GM23248 (cell line): ENCODE results near the gene MRPL14. TPM values are rescaled to one million over a fixed set of nuclear protein-coding genes. Genes with fewer than 3 reads are reported as not detected.

Experiments used
- DNase-seq: peaks from one replicate; pipeline ENCODE4 v3.0.0-alpha.2; 2015
- H2AFZ ChIP-seq: fragments of 200-600 bp; sonication (generic); 2 replicates; pipeline ENCODE4 v1.6.1; 2016; ENCODE audit warnings: antibody characterized with exemption
- H3F3A ChIP-seq: fragments of 200-600 bp; sonication (generic); 2 replicates; pipeline ENCODE4 v1.6.1; 2016; ENCODE audit warnings: mild to moderate bottlenecking, antibody characterized with exemption, mixed run types; ENCODE audit not compliant: insufficient read depth
- H3K27ac ChIP-seq: fragments of 200-600 bp; sonication (generic); 2 replicates; pipeline ENCODE4 v1.5.1; 2016; ENCODE audit warnings: mild to moderate bottlenecking
- H3K27me3 ChIP-seq: fragments of 200-600 bp; sonication (generic); replicated peaks from 2 replicates; pipeline ENCODE4 v1.6.1; 2016; ENCODE audit warnings: mild to moderate bottlenecking; ENCODE audit not compliant: insufficient read depth
- H3K36me3 ChIP-seq: fragments of 200-600 bp; sonication (generic); 2 replicates; pipeline ENCODE4 v1.6.1; 2016; ENCODE audit warnings: low read depth, mild to moderate bottlenecking
- H3K4me1 ChIP-seq: fragments of 200-600 bp; sonication (generic); 2 replicates; pipeline ENCODE4 v1.6.1; 2016; ENCODE audit warnings: mild to moderate bottlenecking; ENCODE audit not compliant: insufficient read depth
- H3K4me2 ChIP-seq: fragments of 200-600 bp; sonication (generic); one replicate; pipeline ENCODE4 v1.6.1; 2016; ENCODE audit warnings: mild to moderate bottlenecking; ENCODE audit not compliant: unreplicated experiment
- H3K4me3 ChIP-seq: fragments of 200-600 bp; sonication (generic); 2 replicates; pipeline ENCODE4 v1.5.1; 2016; ENCODE audit warnings: mild to moderate bottlenecking
- H3K79me2 ChIP-seq: fragments of 200-600 bp; sonication (generic); 2 replicates; pipeline ENCODE4 v1.6.1; 2016; ENCODE audit warnings: mild to moderate bottlenecking; ENCODE audit not compliant: insufficient read depth
- H3K9ac ChIP-seq: fragments of 200-600 bp; sonication (generic); 2 replicates; pipeline ENCODE4 v1.6.1; 2016; ENCODE audit warnings: mild to moderate bottlenecking
- H3K9me2 ChIP-seq: fragments of 200-600 bp; sonication (generic); 2 replicates; pipeline ENCODE4 v1.6.1; 2016; ENCODE audit warnings: mixed run types, mild to moderate bottlenecking, moderate library complexity; ENCODE audit not compliant: insufficient read depth
- H3K9me3 ChIP-seq: fragments of 200-600 bp; sonication (generic); one replicate; pipeline ENCODE4 v1.6.1; 2017; ENCODE audit warnings: low read depth
- H4K20me1 ChIP-seq: fragments of 200-600 bp; sonication (generic); 2 replicates; pipeline ENCODE4 v1.6.0; 2016; ENCODE audit not compliant: insufficient read depth
- EZH2 ChIP-seq: fragments of 200-600 bp; sonication (generic); IDR thresholded peaks from 2 replicates; pipeline ENCODE4 v1.6.1; 2018; ENCODE audit warnings: antibody characterized with exemption, mild to moderate bottlenecking; ENCODE audit not compliant: insufficient read depth, poor library complexity, severe bottlenecking
- EZH2phosphoT487 ChIP-seq: fragments of 200-600 bp; sonication (generic); IDR thresholded peaks from 2 replicates; pipeline ENCODE4 v1.6.1; 2018; ENCODE audit warnings: antibody characterized with exemption, moderate library complexity, mild to moderate bottlenecking, low read depth; ENCODE audit not compliant: insufficient read depth
- WGBS, 2 experiments: methylation state at CpG; one replicate each; pipeline ENCODE4 v1.1.6; 2015 to 2017; ENCODE audit warnings: low lambda C conversion rate in 2 of 2, low coverage in 1 of 2; ENCODE audit errors: missing lambda C conversion rate in 2 of 2; 5-methylcytosine and 5-hydroxymethylcytosine counted together
- in situ Hi-C: fragments of 300-500 bp; cut with MboI; formaldehyde crosslinking; loops from 2 replicates; pipeline ENCODE4 v1.15.0; 2020
- polyA plus RNA-seq: library from polyadenylated mRNA; unstranded; fragments of >200 nt; fragmentation: Nextera tagmentation; extraction: Ambion mirVana; gene quantifications from 2 replicates; pipeline ENCODE4 v1.2.1, GENCODE V29; 2016
- total RNA-seq: library from RNA; depleted of rRNA; stranded (reverse); fragments of >200 nt; shearing (Covaris generic); gene quantifications from 2 replicates; pipeline ENCODE4 v1.2.3, GENCODE V29; 2014

Gene MRPL14
- total and polyA plus RNA-seq, 2 experiments from 2014 or later, result 47.6 to 91.2 TPM

GRCh38 chr6:44094403-44095242 lies 32.6 kb downstream of the MRPL14 start:
- 93 to 98% methylated on average over 10 of the region's 10 CpGs for whole genome bisulfite sequencing, 2 experiments
- in situ Hi-C loops, result loop anchor here (25.0 kb wide), 1 partner anchor 432 kb away; no protein-coding TSS in a partner anchor
- H3K4me1 ChIP-seq, result no peaks in the 10 kb centered on the region
- no peak overlapping the region for H3K9ac ChIP-seq
- no peaks in the 10 kb centered on the region for H3K9me3 ChIP-seq
- H3K9me2 ChIP-seq, result no peaks in the 10 kb centered on the region
- H3K27me3 ChIP-seq, result no peaks in the 10 kb centered on the region
- H3K4me2 ChIP-seq, result no peak overlapping the region
- H2AFZ ChIP-seq, result no peak overlapping the region
- no peak for DNase-seq
- peaks cover 2% of the 10 kb centered on the region; the same call in 1 of the 2 replicates for H3K36me3 ChIP-seq
- H3K79me2 ChIP-seq, result no peaks in the 10 kb centered on the region
- H4K20me1 ChIP-seq, result no peaks in the 10 kb centered on the region; the same call in 1 of the 2 replicates
- no peak for TF ChIP-seq EZH2phosphoT487
- no peak for TF ChIP-seq EZH2
- H3K4me3 ChIP-seq, result no peak overlapping the region
- H3F3A ChIP-seq, result peaks cover 6% of the 10 kb centered on the region; the same call in 1 of the 2 replicates
- no peak overlapping the region for H3K27ac ChIP-seq

GRCh38 chr6:44093750-44094402 lies 33.4 kb downstream of the MRPL14 start:
- no peaks in the 10 kb centered on the region for H3K36me3 ChIP-seq
- in situ Hi-C loops, result loop anchor here (25.0 kb wide), 1 partner anchor 432 kb away; no protein-coding TSS in a partner anchor
- 93 to 99% methylated on average over 6 of the region's 6 CpGs for WGBS, 2 experiments

GRCh38 chr6:44093066-44093465 lies 34.2 kb downstream of the MRPL14 start:
- Histone ChIP-seq H3K4me1 (no peaks in the 10 kb centered on the region), H3K4me3 (no peak overlapping the region), H3K27me3 (no peaks in the 10 kb centered on the region), H3K4me2 (no peak overlapping the region), H4K20me1 (no peaks in the 10 kb centered on the region; the same call in 1 of the 2 replicates), H3K9ac (no peak overlapping the region), H2AFZ (no peak overlapping the region), H3K79me2 (no peaks in the 10 kb centered on the region), H3K9me3 (no peaks in the 10 kb centered on the region), H3K36me3 (no peaks in the 10 kb centered on the region), H3K9me2 (no peaks in the 10 kb centered on the region), H3F3A (peaks cover 5% of the 10 kb centered on the region; the same call in 1 of the 2 replicates), H3K27ac (no peak overlapping the region)
- 82 to 84% methylated on average over 5 of the region's 5 CpGs for WGBS, 2 experiments
- TF ChIP-seq EZH2 (no peak), EZH2phosphoT487 (no peak)
- in situ Hi-C loops, result loop anchor here (25.0 kb wide), 1 partner anchor 431 kb away; no protein-coding TSS in a partner anchor
- DNase-seq, result no peak

More at GRCh38 chr6:44093750-44094402, 33.4 kb downstream of the MRPL14 start:
- Histone ChIP-seq H3K4me2 (no peak overlapping the region), H3K9me2 (no peaks in the 10 kb centered on the region), H3K4me1 (no peaks in the 10 kb centered on the region), H2AFZ (no peak overlapping the region), H3K4me3 (no peak overlapping the region), H3K9me3 (no peaks in the 10 kb centered on the region), H4K20me1 (no peaks in the 10 kb centered on the region; the same call in 1 of the 2 replicates), H3K27ac (no peak overlapping the region), H3K79me2 (no peaks in the 10 kb centered on the region), H3F3A (peaks cover 6% of the 10 kb centered on the region; the same call in 1 of the 2 replicates), H3K9ac (no peak overlapping the region), H3K27me3 (no peaks in the 10 kb centered on the region)
- no peak for TF ChIP-seq EZH2phosphoT487
- no peak for TF ChIP-seq EZH2
- no peak for DNase-seq
